Nephron (organoid): ENCODE data around the gene GNAL.

Experiments
- H3K27ac Mint-ChIP-seq, 3 experiments: 2 replicates each; pipeline ENCODE4 v1.8.0; 2020; ENCODE audit warnings: mixed read lengths in 3 of 3, mild to moderate bottlenecking in 2 of 3, moderate library complexity in 1 of 3
- H3K27me3 Mint-ChIP-seq: 2 replicates; pipeline ENCODE4 v1.8.0; 2021; ENCODE audit warnings: low read depth, mild to moderate bottlenecking, moderate library complexity, mixed read lengths
- H3K36me3 Mint-ChIP-seq: 2 replicates; pipeline ENCODE4 v1.8.0; 2020; ENCODE audit warnings: low read depth, mixed read lengths
- H3K4me1 Mint-ChIP-seq: 2 replicates; pipeline ENCODE4 v1.8.0; 2020; ENCODE audit warnings: mixed read lengths
- H3K4me3 Mint-ChIP-seq, 3 experiments: 2 replicates each; pipeline ENCODE4 v1.8.0; 2020; ENCODE audit warnings: mild to moderate bottlenecking in 3 of 3, mixed read lengths in 3 of 3, moderate library complexity in 2 of 3
- H3K9me3 Mint-ChIP-seq: 2 replicates; pipeline ENCODE4 v1.8.0; 2020; ENCODE audit warnings: mixed read lengths
- CTCF ChIP-seq, 3 experiments: fragments of 200-600 bp; sonication (generic); IDR thresholded peaks; one replicate each; pipeline ENCODE4 v1.5.0; 2021; ENCODE audit warnings: antibody characterized with exemption in 3 of 3; ENCODE audit not compliant: unreplicated experiment in 3 of 3

The GNAL gene

GRCh38 chr18:11745521-11745920, 56.5 kb downstream of the GNAL start:
- no peak overlapping the region for H3K27ac Mint-ChIP-seq
- no peaks in the 10 kb centered on the region for H3K36me3 Mint-ChIP-seq
- H3K9me3 Mint-ChIP-seq, result no peaks in the 10 kb centered on the region
- TF ChIP-seq CTCF (IDR thresholded peaks at IDR 0.05; ENCODE audit: unreplicated experiment in 3 of 3), result no peak
- no peak overlapping the region for H3K4me3 Mint-ChIP-seq
- H3K4me1 Mint-ChIP-seq, result no peaks in the 10 kb centered on the region
- H3K27me3 Mint-ChIP-seq, result peaks cover 29% of the 10 kb centered on the region

GRCh38 chr18:11747286-11747685, 58.2 kb downstream of the GNAL start:
- Mint-ChIP-seq H3K4me3 (no peak overlapping the region), H3K27me3 (peaks cover 43% of the 10 kb centered on the region), H3K4me1 (peaks cover 4% of the 10 kb centered on the region), H3K27ac (no peak overlapping the region), H3K9me3 (no peaks in the 10 kb centered on the region), H3K36me3 (no peaks in the 10 kb centered on the region)
- no peak for TF ChIP-seq CTCF (IDR thresholded peaks at IDR 0.05; ENCODE audit: unreplicated experiment in 3 of 3)

- Mint-ChIP-seq H3K27ac (no peak overlapping the region), H3K27me3 (peaks cover 43% of the 10 kb centered on the region), H3K9me3 (no peaks in the 10 kb centered on the region), H3K4me3 (no peak overlapping the region), H3K36me3 (no peaks in the 10 kb centered on the region), H3K4me1 (peaks cover 6% of the 10 kb centered on the region)
- no peak for TF ChIP-seq CTCF (IDR thresholded peaks at IDR 0.05; ENCODE audit: unreplicated experiment in 3 of 3)
These were observed 58.7 kb downstream of the GNAL start for GRCh38 chr18:11747731-11748130.

GRCh38 chr18:11749305-11749704, 60.2 kb downstream of the GNAL start:
- Mint-ChIP-seq H3K27ac (no peak overlapping the region), H3K4me1 (peaks cover 6% of the 10 kb centered on the region), H3K36me3 (no peaks in the 10 kb centered on the region), H3K4me3 (peak overlapping the region in 2 of 3 experiments; percentile 45 to 67), H3K9me3 (no peaks in the 10 kb centered on the region), H3K27me3 (peaks cover 59% of the 10 kb centered on the region)
- TF ChIP-seq CTCF (IDR thresholded peaks at IDR 0.05; ENCODE audit: unreplicated experiment in 3 of 3), result no peak

DNA sequence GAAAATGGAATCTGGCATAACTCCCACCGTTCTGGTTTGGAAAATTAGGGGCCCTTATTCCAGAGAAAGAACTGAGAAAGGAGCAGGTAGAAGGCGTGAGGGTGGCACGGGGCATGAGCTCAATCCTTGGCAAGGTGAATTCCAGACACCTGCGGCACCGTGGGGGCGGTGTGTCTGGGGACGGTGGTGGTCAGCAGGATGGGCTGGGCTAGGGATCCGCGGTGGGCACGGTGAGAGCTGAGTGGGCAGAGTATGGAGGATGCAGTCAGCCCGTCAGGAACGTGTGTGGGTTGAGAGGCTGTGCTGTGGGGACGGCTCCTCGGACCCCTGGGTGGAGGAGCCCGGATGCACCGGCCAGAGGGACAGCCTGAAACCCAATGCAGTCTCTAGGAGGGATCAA, 61.1 kb downstream of the GNAL start:
- Mint-ChIP-seq H3K4me3 (peak overlapping the region; percentile 54 to 67 (median 60)), H3K27me3 (peaks cover 60% of the 10 kb centered on the region), H3K4me1 (peaks cover 6% of the 10 kb centered on the region), H3K36me3 (no peaks in the 10 kb centered on the region), H3K27ac (no peak overlapping the region), H3K9me3 (no peaks in the 10 kb centered on the region)
- no peak for TF ChIP-seq CTCF (IDR thresholded peaks at IDR 0.05; ENCODE audit: unreplicated experiment in 3 of 3)

- Mint-ChIP-seq H3K4me3 (peak overlapping the region; percentile 75 to 81 (median 80)), H3K36me3 (no peaks in the 10 kb centered on the region), H3K27me3 (peaks cover 64% of the 10 kb centered on the region), H3K27ac (no peak overlapping the region), H3K4me1 (peaks cover 6% of the 10 kb centered on the region), H3K9me3 (no peaks in the 10 kb centered on the region)
- TF ChIP-seq CTCF (IDR thresholded peaks at IDR 0.05; ENCODE audit: unreplicated experiment in 3 of 3), result no peak
These were observed 61.7 kb downstream of the GNAL start for GRCh38 chr18:11750581-11751310.
